Tibial nerve (tissue), 4 donors: ENCODE measurements around the gene MSN. TPM values are rescaled to one million over a fixed set of nuclear protein-coding genes. Genes with fewer than 3 reads are reported as not detected.
A peak's percentile ranks its signal among the peaks of the same experiment; 100 is the strongest.

ENCODE experiments used
- DNase-seq, 2 donors: peaks; one replicate each; pipeline ENCODE4 v3.0.0-alpha.2; 2019; ENCODE audit warnings: low spot score in 2 of 2
- H3K27ac ChIP-seq, 4 donors: fragments of 200-600 bp; sonication (generic) in 3 of 4; one replicate each; pipeline ENCODE4 v1.5.1; 2017 to 2019; ENCODE audit warnings: mild to moderate bottlenecking in 1 of 4
- H3K27me3 ChIP-seq, 2 donors: fragments of 200-600 bp; sonication (generic) in 1 of 2; one replicate each; pipeline versions ENCODE4 v1.5.1 to v1.6.0; 2017 to 2019
- H3K36me3 ChIP-seq, 3 donors: fragments of 200-600 bp; sonication (generic); one replicate each; pipeline ENCODE4 v1.5.1; 2018 to 2019
- H3K4me1 ChIP-seq, 4 donors: fragments of 200-600 bp; sonication (generic) in 3 of 4; one replicate each; pipeline ENCODE4 v1.5.1; 2017 to 2019
- H3K4me3 ChIP-seq, 4 donors: fragments of 200-600 bp; sonication (generic) in 3 of 4; one replicate each; pipeline ENCODE4 v1.5.1; 2017 to 2019; ENCODE audit warnings: mild to moderate bottlenecking in 1 of 4, moderate library complexity in 1 of 4
- H3K9me3 ChIP-seq, 4 donors: fragments of 200-600 bp; sonication (generic) in 3 of 4; one replicate each; pipeline ENCODE4 v1.5.1; 2017 to 2019
- CTCF ChIP-seq, 5 experiments: fragments of 200-600 bp in 3 of 5; fragments of 450-650 bp in 2 of 5; sonication (generic) in 3 of 5; IDR thresholded peaks; one replicate each; pipeline ENCODE4 v1.5.1; 2016 to 2019; ENCODE audit warnings: antibody characterized with exemption in 5 of 5, mild to moderate bottlenecking in 3 of 5, moderate library complexity in 2 of 5
- EP300 ChIP-seq, 2 donors: sonication (generic); formaldehyde crosslinking; IDR thresholded peaks; one replicate each; pipeline ENCODE4 v1.6.1; 2017; ENCODE audit warnings: antibody characterized with exemption in 2 of 2, mild to moderate bottlenecking in 1 of 2
- POLR2A ChIP-seq, 2 donors: fragments of 450-650 bp; IDR thresholded peaks; one replicate each; pipeline ENCODE4 v1.6.1; 2017; ENCODE audit warnings: antibody characterized with exemption in 2 of 2, mild to moderate bottlenecking in 2 of 2, moderate library complexity in 2 of 2
- WGBS, 2 donors: methylation state at CpG; one replicate each; pipeline ENCODE4 v1.1.5; 2018; 5-methylcytosine and 5-hydroxymethylcytosine counted together
- total RNA-seq, 4 donors: library from RNA; depleted of rRNA; stranded (reverse); fragments of >200 nt; gene quantifications; one replicate each; pipeline ENCODE4 v1.1.0, GENCODE V29; 2016

The MSN gene
- total RNA-seq, 4 donors from 2014 or later = 215 to 284 (median 258) TPM

- 20 to 25% methylated on average over 2 of the region's 2 CpGs for WGBS, 2 donors
- Histone ChIP-seq H3K27ac (peak overlapping the region; percentile 12 to 76 (median 52)), H3K36me3 (no peaks in the 10 kb centered on the region), H3K4me1 (peaks cover 0 to 49% (median 31%) of the 10 kb centered on the region in 4 donors), H3K27me3 (no peaks in the 10 kb centered on the region), H3K9me3 (no peaks in the 10 kb centered on the region), H3K4me3 (no peak overlapping the region)
- DNase-seq = no peak
- no peak for TF ChIP-seq EP300 (IDR thresholded peaks at IDR 0.05)
- no peak for TF ChIP-seq POLR2A (IDR thresholded peaks at IDR 0.05)
- TF ChIP-seq CTCF (IDR thresholded peaks at IDR 0.05) = no peak
These were observed 39.7 kb downstream of the MSN start for GRCh38 chrX:65707151-65707550.

DNA sequence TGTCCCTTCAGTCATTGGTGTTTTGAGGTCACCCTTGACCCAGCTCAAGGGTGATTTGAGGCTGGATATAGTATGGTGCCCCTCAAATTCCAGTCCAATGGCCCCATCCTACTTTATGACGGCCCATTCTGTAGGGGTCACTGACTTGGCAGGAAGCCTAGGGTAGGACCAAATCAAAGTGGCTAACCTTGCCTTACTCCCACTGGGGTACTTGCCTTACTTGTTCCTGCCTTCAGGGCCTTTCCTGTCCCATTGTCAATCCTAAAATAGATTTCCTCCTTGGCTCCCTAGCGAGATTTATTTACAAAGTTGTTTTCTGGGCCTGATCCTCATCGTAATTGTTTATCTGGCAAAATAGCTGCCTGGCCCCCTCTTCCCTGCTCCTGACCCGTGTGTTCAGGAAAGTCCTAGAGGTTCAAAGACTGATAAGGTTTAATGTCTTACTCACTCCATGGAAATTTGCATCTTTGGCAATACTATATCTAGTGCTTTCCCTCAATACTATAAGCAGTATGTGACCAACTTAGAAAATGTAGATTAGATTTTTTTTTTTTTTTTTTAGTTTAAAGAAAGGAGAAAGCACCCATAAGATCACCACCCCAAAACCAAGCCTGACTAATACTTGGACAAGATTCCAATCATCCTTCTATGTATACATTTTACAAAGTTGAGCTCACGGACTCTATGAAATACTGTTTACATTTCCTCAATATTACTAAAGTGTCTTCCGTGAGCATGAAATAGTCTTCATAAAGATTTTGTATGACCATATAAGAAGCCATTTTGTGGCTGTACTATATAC lies 44.8 kb downstream of the MSN start:
- H3K4me3 ChIP-seq = no peak overlapping the region
- no peak for DNase-seq
- no peak for TF ChIP-seq CTCF (IDR thresholded peaks at IDR 0.05)
- TF ChIP-seq EP300 (IDR thresholded peaks at IDR 0.05) = no peak
- TF ChIP-seq POLR2A (IDR thresholded peaks at IDR 0.05) = no peak
- peaks cover 0 to 18% (median 8%) of the 10 kb centered on the region in 4 donors for H3K4me1 ChIP-seq
- H3K27me3 ChIP-seq = no peaks in the 10 kb centered on the region
- 64 to 79% methylated on average over 6 of the region's 6 CpGs for WGBS, 2 donors
- peak overlapping the region in 1 of 4 donors; percentile 13 for H3K27ac ChIP-seq
- H3K9me3 ChIP-seq = no peaks in the 10 kb centered on the region
- no peaks in the 10 kb centered on the region for H3K36me3 ChIP-seq

DNA sequence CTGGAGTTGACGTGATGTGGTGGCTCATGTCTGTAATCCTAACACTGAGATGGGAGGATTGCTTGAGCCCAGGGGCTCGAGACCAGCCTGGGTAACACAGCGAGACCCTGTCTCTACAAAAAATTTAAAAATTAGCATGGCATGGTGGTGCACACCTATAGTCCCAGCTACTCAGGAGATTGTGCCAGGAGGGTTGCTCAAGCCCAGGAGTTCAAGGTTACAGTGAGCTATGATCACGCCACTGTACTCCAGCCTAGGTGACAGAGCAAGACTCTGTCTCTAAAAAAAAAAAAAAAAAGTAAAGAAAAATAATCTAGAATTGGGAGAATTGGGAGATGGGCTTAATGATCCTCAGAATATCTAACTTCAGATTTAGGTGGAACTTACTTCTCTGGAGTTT lies 51.1 kb downstream of the MSN start:
- Histone ChIP-seq H3K27me3 (no peaks in the 10 kb centered on the region), H3K4me1 (peaks cover 0 to 29% (median 7%) of the 10 kb centered on the region in 4 donors), H3K9me3 (no peaks in the 10 kb centered on the region), H3K27ac (no peak overlapping the region), H3K4me3 (no peak overlapping the region), H3K36me3 (no peaks in the 10 kb centered on the region)
- WGBS, 2 donors = 67 to 93% methylated on average over 4 of the region's 4 CpGs
- DNase-seq = no peak
- no peak for TF ChIP-seq POLR2A (IDR thresholded peaks at IDR 0.05)

- Histone ChIP-seq H3K27ac (no peak overlapping the region), H3K4me3 (no peak overlapping the region)
- DNase-seq = no peak
These were observed 53.0 kb downstream of the MSN start for GRCh38 chrX:65720381-65720964.

DNA sequence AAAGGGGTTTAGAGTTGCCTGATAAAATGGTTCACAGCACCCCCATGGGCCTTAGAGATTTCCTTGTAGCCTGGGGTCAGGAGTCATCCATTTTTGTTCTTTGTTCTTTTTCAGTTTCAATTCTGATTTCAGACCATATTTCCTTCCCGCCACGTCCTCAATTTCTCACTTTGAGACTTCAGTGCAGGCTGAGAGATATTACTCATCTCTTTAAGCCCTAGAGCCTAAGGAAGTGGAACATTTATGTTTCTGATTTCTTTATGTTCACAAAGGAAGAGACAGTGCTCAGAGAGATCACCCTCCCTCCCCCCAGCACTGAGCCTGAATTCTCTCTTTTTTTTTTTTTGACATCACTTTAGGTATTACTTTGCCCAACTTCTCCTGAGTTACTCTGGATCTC lies 56.3 kb downstream of the MSN start:
- DNase-seq = no peak
- Histone ChIP-seq H3K27ac (no peak overlapping the region), H3K36me3 (no peaks in the 10 kb centered on the region), H3K9me3 (no peaks in the 10 kb centered on the region), H3K4me1 (peaks cover 0 to 38% (median 2%) of the 10 kb centered on the region in 4 donors), H3K27me3 (no peaks in the 10 kb centered on the region), H3K4me3 (no peak overlapping the region)
- WGBS, 2 donors = 22 to 45% methylated on average over 2 of the region's 2 CpGs
- no peak for TF ChIP-seq POLR2A (IDR thresholded peaks at IDR 0.05)

More at GRCh38 chrX:65720381-65720964, 53.0 kb downstream of the MSN start:
- 43 to 83% methylated on average over 2 of the region's 2 CpGs for WGBS, 2 donors
- Histone ChIP-seq H3K9me3 (no peaks in the 10 kb centered on the region), H3K27me3 (no peaks in the 10 kb centered on the region), H3K4me1 (peaks cover 0 to 33% (median 2%) of the 10 kb centered on the region in 4 donors), H3K36me3 (no peaks in the 10 kb centered on the region)
- TF ChIP-seq CTCF (IDR thresholded peaks at IDR 0.05) = no peak
- no peak for TF ChIP-seq POLR2A (IDR thresholded peaks at IDR 0.05)
- TF ChIP-seq EP300 (IDR thresholded peaks at IDR 0.05) = no peak

DNA sequence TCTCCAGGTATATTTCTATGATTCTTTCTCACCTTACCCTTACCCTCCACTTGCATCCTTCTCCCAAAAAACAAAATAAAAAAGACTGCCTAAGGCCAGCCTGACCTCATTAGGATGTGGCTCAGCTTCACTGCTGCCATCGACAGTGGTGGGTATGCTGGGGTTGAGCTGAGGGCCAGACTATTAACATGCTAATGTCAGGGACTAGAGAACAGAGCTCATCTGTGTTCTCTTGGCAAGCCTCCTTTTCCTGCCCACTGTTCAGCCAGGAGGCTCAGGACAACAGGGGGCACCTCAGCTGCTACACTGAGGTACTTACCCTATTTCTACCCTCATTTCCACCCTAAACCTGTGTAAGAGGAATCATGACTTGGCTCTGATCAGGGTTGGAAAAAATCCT lies 59.3 kb downstream of the MSN start:
- Histone ChIP-seq H3K27ac (peak overlapping the region in 1 of 4 donors; percentile 58), H3K9me3 (no peaks in the 10 kb centered on the region), H3K4me1 (peaks cover 0 to 32% (median 2%) of the 10 kb centered on the region in 4 donors), H3K27me3 (peaks cover 0 to 3% of the 10 kb centered on the region in 2 donors), H3K4me3 (no peak overlapping the region), H3K36me3 (peaks cover 0 to 27% (median 0%) of the 10 kb centered on the region in 3 donors)
- TF ChIP-seq EP300 (IDR thresholded peaks at IDR 0.05) (no peak), CTCF (IDR thresholded peaks at IDR 0.05) (no peak), POLR2A (IDR thresholded peaks at IDR 0.05) (no peak)
- 15 to 45% methylated on average over 1 of the region's 1 CpG for WGBS, 2 donors
- DNase-seq = no peak
